ENCODE data around the gene PRKAR2B.

DNA sequence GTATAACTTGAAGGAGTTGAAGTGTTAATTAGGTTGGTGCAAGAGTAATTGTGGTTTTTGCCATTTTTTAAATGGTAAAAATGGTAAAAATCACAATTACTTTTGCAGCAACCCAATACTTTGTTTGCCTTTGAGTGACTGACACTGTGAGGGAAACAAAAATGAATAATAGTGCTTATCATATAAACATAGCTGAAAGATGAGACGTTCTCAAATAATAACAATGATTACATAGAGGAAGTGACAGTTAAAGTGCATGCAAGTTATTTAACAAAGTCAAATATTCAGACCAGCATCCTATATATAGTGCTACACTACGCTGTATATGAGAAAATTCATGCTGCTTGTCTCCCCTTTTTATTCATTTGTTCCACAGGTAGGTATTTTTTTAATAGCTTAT is 119.6 kb downstream of the PRKAR2B start:
- TF ChIP-seq POLR2A (IDR thresholded peaks at IDR 0.05): no peak
- TF ChIP-seq, protein P1, sequence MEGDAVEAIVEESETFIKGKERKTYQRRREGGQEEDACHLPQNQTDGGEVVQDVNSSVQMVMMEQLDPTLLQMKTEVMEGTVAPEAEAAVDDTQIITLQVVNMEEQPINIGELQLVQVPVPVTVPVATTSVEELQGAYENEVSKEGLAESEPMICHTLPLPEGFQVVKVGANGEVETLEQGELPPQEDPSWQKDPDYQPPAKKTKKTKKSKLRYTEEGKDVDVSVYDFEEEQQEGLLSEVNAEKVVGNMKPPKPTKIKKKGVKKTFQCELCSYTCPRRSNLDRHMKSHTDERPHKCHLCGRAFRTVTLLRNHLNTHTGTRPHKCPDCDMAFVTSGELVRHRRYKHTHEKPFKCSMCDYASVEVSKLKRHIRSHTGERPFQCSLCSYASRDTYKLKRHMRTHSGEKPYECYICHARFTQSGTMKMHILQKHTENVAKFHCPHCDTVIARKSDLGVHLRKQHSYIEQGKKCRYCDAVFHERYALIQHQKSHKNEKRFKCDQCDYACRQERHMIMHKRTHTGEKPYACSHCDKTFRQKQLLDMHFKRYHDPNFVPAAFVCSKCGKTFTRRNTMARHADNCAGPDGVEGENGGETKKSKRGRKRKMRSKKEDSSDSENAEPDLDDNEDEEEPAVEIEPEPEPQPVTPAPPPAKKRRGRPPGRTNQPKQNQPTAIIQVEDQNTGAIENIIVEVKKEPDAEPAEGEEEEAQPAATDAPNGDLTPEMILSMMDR (IDR thresholded peaks at IDR 0.05): no peak
